Activated naive CD4-positive, alpha-beta T cell treated with anti-CD3 and anti-CD28 coated beads for 36 hours (primary cell): Measurements from ENCODE around the gene FAM50B. TPM values are rescaled to one million over a fixed set of nuclear protein-coding genes. Genes with fewer than 3 reads are reported as not detected.

Experiments
- CTCF ChIA-PET: fragments of 350-600 bp; sonication (Branson Sonifier 250); formaldehyde crosslinking; loops from one replicate; lab custom pipeline; 2021; ENCODE audit warnings: antibody characterized with exemption; lab: Charles Lee
- DNase-seq: peaks from one replicate; pipeline ENCODE4 v3.0.0-alpha.2; 2020
- H3K27ac Mint-ChIP-seq: one replicate; pipeline ENCODE4 v1.8.0; 2021; ENCODE audit warnings: mild to moderate bottlenecking, mixed read lengths
- H3K27me3 Mint-ChIP-seq: one replicate; pipeline ENCODE4 v1.8.0; 2021; ENCODE audit warnings: low read depth, mixed read lengths
- H3K36me3 Mint-ChIP-seq: one replicate; pipeline ENCODE4 v1.8.0; 2021; ENCODE audit warnings: low read depth, mixed read lengths
- H3K4me1 Mint-ChIP-seq: one replicate; pipeline ENCODE4 v1.8.0; 2021; ENCODE audit warnings: low read depth, mixed read lengths
- H3K4me3 Mint-ChIP-seq: one replicate; pipeline ENCODE4 v1.8.0; 2021; ENCODE audit warnings: mild to moderate bottlenecking, moderate library complexity, mixed read lengths
- H3K9me3 Mint-ChIP-seq: one replicate; pipeline ENCODE4 v1.8.0; 2021; ENCODE audit warnings: mixed read lengths
- intact Hi-C: fragments of 100-400 bp; cut with micrococcal nuclease; formaldehyde crosslinking; loops from one replicate; pipeline ENCODE4 v1.15.1; 2023
- total RNA-seq, 2 experiments: library from RNA; stranded (reverse); gene quantifications; one replicate each; pipeline ENCODE4 v1.2.3, GENCODE V29; 2021

FAM50B gene
- total RNA-seq, 2 experiments from 2014 or later, result 4.4 to 5.1 TPM

GRCh38 chr6:3809515-3809891 lies 39.7 kb upstream of the FAM50B start:
- no peak overlapping the region for H3K27ac Mint-ChIP-seq
- intact Hi-C loops, result no loop called here
- CTCF ChIA-PET, result interaction anchor here (1.5 kb wide), 1 partner anchor 9 kb away, joined by 3 read pairs; no protein-coding TSS in a partner anchor
- no peaks in the 10 kb centered on the region for H3K4me1 Mint-ChIP-seq
- no peaks in the 10 kb centered on the region for H3K27me3 Mint-ChIP-seq
- no peak for DNase-seq
- H3K36me3 Mint-ChIP-seq, result no peaks in the 10 kb centered on the region
- H3K9me3 Mint-ChIP-seq, result no peaks in the 10 kb centered on the region
- H3K4me3 Mint-ChIP-seq, result no peak overlapping the region

DNA sequence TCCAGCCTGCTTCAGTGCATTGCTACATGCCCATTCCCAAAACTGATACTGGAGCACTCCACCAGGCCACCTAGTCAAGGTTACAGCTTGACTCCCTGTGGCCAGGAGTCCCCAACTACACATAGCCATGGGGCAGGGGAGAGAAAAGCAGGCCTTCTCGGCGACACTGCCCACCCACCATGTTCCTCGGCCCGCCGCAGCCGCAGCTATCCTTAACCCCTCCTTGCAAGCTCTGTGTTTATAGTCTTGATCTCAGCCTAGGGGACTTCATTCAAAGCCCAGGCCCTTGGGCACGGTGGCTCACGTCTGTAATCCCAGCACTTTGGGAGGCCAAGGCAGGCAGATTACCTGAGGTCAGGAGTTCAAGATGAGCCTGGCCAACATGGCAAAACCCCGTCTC lies 39.2 kb upstream of the FAM50B start:
- no peak for DNase-seq
- Mint-ChIP-seq H3K4me1 (no peaks in the 10 kb centered on the region), H3K4me3 (no peak overlapping the region), H3K9me3 (no peaks in the 10 kb centered on the region), H3K27ac (no peak overlapping the region), H3K27me3 (no peaks in the 10 kb centered on the region), H3K36me3 (no peaks in the 10 kb centered on the region)
- CTCF ChIA-PET, result interaction anchor here (0.5 to 1.5 kb wide), 2 partner anchors 8 to 60 kb away, joined by 3 read pairs; no protein-coding TSS in a partner anchor
- intact Hi-C loops, result no loop called here

GRCh38 chr6:3811191-3811590 lies 38.0 kb upstream of the FAM50B start:
- no peaks in the 10 kb centered on the region for H3K27me3 Mint-ChIP-seq
- H3K4me3 Mint-ChIP-seq, result no peak overlapping the region
- no peaks in the 10 kb centered on the region for H3K36me3 Mint-ChIP-seq
- H3K4me1 Mint-ChIP-seq, result no peaks in the 10 kb centered on the region
- CTCF ChIA-PET, result no interaction called here
- intact Hi-C loops, result no loop called here
- H3K27ac Mint-ChIP-seq, result no peak overlapping the region
- no peak for DNase-seq
- H3K9me3 Mint-ChIP-seq, result no peaks in the 10 kb centered on the region

- intact Hi-C loops, result no loop called here
- Mint-ChIP-seq H3K36me3 (no peaks in the 10 kb centered on the region), H3K27ac (no peak overlapping the region), H3K27me3 (no peaks in the 10 kb centered on the region), H3K4me1 (no peaks in the 10 kb centered on the region), H3K9me3 (no peaks in the 10 kb centered on the region), H3K4me3 (no peak overlapping the region)
- DNase-seq, result no peak
- CTCF ChIA-PET, result interaction anchor here (1.0 kb wide), 1 partner anchor 8 kb away, joined by 4 read pairs; no protein-coding TSS in a partner anchor
These were observed 36.6 kb upstream of the FAM50B start for GRCh38 chr6:3812596-3812995.

- H3K9me3 Mint-ChIP-seq, result no peaks in the 10 kb centered on the region
- peak; percentile 60 for DNase-seq
- no peak overlapping the region for H3K4me3 Mint-ChIP-seq
- CTCF ChIA-PET, result interaction anchor here (1.0 kb wide), 1 partner anchor 9 kb away, joined by 4 read pairs; no protein-coding TSS in a partner anchor
- H3K36me3 Mint-ChIP-seq, result no peaks in the 10 kb centered on the region
- intact Hi-C loops, result no loop called here
- H3K27me3 Mint-ChIP-seq, result no peaks in the 10 kb centered on the region
- H3K4me1 Mint-ChIP-seq, result no peaks in the 10 kb centered on the region
- no peak overlapping the region for H3K27ac Mint-ChIP-seq
These were observed 35.9 kb upstream of the FAM50B start for GRCh38 chr6:3813150-3813780.

DNA sequence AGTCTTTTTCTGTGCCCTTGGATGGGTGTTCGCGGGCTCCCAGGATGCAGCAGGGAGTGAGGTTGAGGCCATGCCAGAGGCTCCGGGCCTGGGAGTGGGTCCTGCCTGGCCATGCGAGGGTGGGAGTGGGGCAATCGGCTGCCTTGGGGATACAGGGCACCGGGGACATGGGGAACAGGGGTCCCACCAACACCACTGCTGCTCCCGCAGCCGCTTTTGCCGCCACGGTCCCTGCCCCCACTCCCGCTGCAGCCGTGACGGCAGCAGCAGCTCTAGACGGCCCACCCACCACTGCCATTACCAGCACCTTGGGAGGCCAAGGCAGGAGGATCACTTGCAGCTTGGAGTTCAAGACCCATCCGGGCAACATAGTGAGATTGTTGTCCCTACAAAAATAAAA lies 35.3 kb upstream of the FAM50B start:
- CTCF ChIA-PET, result no interaction called here
- Mint-ChIP-seq H3K9me3 (no peaks in the 10 kb centered on the region), H3K4me3 (no peak overlapping the region), H3K4me1 (no peaks in the 10 kb centered on the region), H3K27ac (no peak overlapping the region), H3K27me3 (no peaks in the 10 kb centered on the region), H3K36me3 (no peaks in the 10 kb centered on the region)
- no peak for DNase-seq
- intact Hi-C loops, result no loop called here

DNA sequence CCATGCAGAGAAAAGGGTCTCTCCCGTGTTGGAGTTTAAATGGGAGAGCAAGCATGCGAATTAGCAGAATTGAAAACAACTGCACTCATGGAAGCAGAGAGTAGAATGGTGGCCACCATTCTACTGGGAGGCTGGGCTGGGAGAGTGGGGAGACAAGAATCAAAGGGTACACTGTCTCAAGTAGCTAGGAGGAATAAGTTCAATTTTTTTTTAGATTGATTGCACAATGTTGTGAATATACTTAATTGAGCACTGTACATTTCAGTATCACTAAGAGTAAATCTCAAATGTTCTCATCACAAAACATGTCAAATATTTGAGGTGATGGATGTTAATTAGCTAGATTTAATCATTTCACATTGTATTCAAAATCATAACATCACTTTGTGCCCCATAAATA lies 34.6 kb upstream of the FAM50B start:
- no peaks in the 10 kb centered on the region for H3K9me3 Mint-ChIP-seq
- no peak overlapping the region for H3K4me3 Mint-ChIP-seq
- H3K4me1 Mint-ChIP-seq, result no peaks in the 10 kb centered on the region
- no peaks in the 10 kb centered on the region for H3K36me3 Mint-ChIP-seq
- H3K27ac Mint-ChIP-seq, result no peak overlapping the region
- no peak for DNase-seq
- intact Hi-C loops, result no loop called here
- no peaks in the 10 kb centered on the region for H3K27me3 Mint-ChIP-seq
- CTCF ChIA-PET, result no interaction called here

DNA sequence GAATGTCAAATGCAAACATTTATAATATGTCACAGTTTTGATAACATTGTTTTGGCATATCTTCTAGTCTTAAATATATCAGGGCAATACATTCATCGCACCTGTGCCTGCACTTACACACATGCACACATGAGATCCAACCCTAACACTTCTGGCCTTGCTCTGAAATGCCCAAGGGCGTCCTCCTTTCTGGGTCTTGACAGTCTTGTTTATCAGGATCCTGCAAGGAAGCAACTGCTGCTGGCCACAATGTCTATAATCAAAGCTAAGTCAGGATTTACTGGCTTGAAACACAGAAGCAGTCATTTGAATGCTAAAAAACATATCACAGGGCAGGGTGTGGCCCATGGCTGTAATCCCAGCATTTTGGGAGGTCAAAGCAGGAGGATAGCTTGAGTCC lies 32.9 kb upstream of the FAM50B start:
- H3K4me1 Mint-ChIP-seq, result no peaks in the 10 kb centered on the region
- H3K4me3 Mint-ChIP-seq, result no peak overlapping the region
- intact Hi-C loops, result no loop called here
- no peak for DNase-seq
- no peaks in the 10 kb centered on the region for H3K9me3 Mint-ChIP-seq
- CTCF ChIA-PET, result interaction anchor here (0.6 to 1.6 kb wide), 2 partner anchors 36 to 162 kb away, joined by 3 read pairs; no protein-coding TSS in a partner anchor
- no peak overlapping the region for H3K27ac Mint-ChIP-seq
- no peaks in the 10 kb centered on the region for H3K36me3 Mint-ChIP-seq
- H3K27me3 Mint-ChIP-seq, result no peaks in the 10 kb centered on the region

DNA sequence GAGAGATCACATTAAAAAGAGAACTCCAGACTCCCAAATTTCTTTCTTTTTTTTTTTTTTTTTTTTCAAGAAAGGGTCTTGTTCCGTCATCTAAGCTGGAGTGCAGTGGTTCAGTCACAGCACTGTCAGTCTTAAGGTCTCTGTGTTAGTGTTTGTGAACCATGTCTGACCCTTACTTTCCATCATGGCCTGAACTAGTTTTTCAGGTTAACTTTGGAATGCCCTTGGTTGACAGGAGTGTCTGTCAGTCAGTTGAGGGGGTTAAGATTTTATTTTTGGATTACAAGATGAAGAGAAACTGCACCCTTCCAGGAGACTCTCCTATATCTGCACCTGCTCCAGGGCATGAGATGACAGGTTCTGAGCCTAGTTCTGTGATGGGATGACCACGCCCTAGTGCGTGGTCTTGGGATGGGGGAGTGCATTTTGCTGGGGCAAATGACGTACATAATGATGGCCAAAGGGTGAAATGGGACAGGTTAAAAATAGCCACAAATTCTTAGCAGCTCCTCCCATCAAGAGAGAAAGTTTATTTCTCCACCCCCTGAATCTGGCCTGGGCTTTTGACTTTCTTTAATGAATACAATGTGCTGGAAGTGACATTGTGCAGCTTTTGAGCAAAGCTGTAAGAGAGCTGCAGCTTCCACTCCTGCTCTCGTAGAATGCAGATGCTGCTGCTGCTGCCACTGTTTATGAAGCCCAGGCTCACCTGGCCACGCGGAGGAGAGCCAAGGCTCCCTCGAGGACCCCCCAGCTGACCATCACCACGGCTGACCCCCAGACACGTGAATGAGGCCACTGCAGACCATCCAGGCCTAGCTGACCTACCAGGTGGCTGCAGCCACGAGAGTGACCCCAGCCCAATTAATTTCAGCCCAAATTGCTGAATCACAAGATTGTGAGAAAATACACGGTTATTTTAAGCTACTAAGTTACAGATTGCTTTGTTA lies 29.7 kb upstream of the FAM50B start:
- no peak overlapping the region for H3K4me3 Mint-ChIP-seq
- no peak overlapping the region for H3K27ac Mint-ChIP-seq
- no peaks in the 10 kb centered on the region for H3K4me1 Mint-ChIP-seq
- no peaks in the 10 kb centered on the region for H3K27me3 Mint-ChIP-seq
- DNase-seq, result no peak
- intact Hi-C loops, result no loop called here
- H3K36me3 Mint-ChIP-seq, result no peaks in the 10 kb centered on the region
- CTCF ChIA-PET, result interaction anchor here (0.6 kb wide), 1 partner anchor 1050 kb away, joined by 3 read pairs; no protein-coding TSS in a partner anchor
- no peaks in the 10 kb centered on the region for H3K9me3 Mint-ChIP-seq

GRCh38 chr6:3820563-3820962 lies 28.6 kb upstream of the FAM50B start:
- DNase-seq, result no peak
- Mint-ChIP-seq H3K9me3 (no peaks in the 10 kb centered on the region), H3K4me1 (no peaks in the 10 kb centered on the region), H3K4me3 (no peak overlapping the region), H3K36me3 (no peaks in the 10 kb centered on the region), H3K27ac (no peak overlapping the region), H3K27me3 (no peaks in the 10 kb centered on the region)
- CTCF ChIA-PET, result no interaction called here
- intact Hi-C loops, result no loop called here

GRCh38 chr6:3822747-3823445 lies 26.3 kb upstream of the FAM50B start:
- Mint-ChIP-seq H3K4me1 (no peaks in the 10 kb centered on the region), H3K27ac (no peak overlapping the region), H3K9me3 (no peaks in the 10 kb centered on the region), H3K36me3 (no peaks in the 10 kb centered on the region), H3K4me3 (no peak overlapping the region), H3K27me3 (no peaks in the 10 kb centered on the region)
- CTCF ChIA-PET, result interaction anchor here (0.7 kb wide), 1 partner anchor 10 kb away, joined by 3 read pairs; no protein-coding TSS in a partner anchor
- DNase-seq, result no peak
- intact Hi-C loops, result no loop called here

DNA sequence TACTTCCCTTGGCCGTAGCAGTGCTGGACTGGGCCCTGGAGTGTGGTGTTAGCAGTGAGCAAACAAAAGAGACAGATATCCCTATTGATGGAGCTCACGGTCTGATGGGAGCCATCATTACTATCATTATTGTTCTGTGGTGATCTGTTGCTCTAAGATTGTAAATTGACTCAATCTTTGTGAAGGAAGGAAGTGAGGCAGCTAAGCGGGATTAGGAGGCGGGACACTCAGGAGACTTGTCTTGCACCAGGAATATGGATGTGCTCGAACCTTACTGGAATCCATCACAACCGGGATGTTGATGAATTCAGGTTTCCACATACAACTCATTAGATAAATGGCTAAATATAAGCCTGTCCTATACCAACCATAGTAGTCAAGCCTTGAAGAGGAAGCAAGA lies 25.5 kb upstream of the FAM50B start:
- no peak for DNase-seq
- Mint-ChIP-seq H3K27me3 (no peaks in the 10 kb centered on the region), H3K4me3 (no peak overlapping the region), H3K9me3 (no peaks in the 10 kb centered on the region), H3K36me3 (no peaks in the 10 kb centered on the region), H3K27ac (no peak overlapping the region), H3K4me1 (no peaks in the 10 kb centered on the region)
- CTCF ChIA-PET, result no interaction called here
- intact Hi-C loops, result no loop called here
